GM18526 (cell line): ENCODE results near the gene TMCC1.

Experiments
- POLR2A ChIP-seq: IDR thresholded peaks from 3 replicates; pipeline ENCODE4 v1.6.1; 2011; ENCODE audit not compliant: insufficient read length; ENCODE audit errors: extremely low read depth

The TMCC1 gene

DNA sequence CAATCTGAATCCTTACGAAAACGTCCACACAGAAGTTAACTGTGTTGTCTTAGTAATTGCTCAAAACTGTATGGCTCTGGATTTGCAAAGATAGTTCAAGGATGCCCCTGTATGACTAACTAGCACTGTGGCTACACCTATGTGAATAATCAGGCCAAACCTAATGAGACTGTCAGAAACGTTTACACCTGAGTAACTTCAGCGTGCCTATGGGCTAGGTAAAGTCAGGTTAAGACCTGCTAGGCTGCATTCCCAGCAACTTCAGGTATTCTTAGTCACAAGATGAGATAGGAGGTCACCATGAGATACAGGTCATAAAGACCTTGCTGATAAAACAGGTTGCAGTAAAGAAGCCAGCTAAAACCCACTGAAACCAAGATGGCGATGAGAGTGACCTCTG lies 199.3 kb downstream of the TMCC1 start:
- no peak for TF ChIP-seq POLR2A

DNA sequence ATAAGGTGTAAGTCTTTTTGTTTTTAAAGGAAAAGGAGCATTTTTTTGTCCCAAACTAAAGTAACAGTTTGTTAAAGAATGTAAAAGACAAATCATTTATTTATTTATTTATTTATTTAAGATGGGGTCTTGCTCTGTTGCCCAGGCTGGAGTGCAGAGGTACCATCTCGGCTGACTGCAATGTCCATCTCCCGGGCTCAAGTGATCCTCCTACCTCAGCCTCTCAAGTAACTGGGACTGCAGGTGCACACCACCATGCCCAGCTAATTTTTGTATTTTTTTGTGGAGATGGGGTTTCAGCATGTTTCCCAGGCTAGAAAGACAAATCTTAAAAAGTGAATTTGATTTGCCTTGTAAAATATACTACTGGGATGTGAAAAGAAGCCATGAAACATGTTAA lies 200.8 kb downstream of the TMCC1 start:
- no peak for TF ChIP-seq POLR2A

DNA sequence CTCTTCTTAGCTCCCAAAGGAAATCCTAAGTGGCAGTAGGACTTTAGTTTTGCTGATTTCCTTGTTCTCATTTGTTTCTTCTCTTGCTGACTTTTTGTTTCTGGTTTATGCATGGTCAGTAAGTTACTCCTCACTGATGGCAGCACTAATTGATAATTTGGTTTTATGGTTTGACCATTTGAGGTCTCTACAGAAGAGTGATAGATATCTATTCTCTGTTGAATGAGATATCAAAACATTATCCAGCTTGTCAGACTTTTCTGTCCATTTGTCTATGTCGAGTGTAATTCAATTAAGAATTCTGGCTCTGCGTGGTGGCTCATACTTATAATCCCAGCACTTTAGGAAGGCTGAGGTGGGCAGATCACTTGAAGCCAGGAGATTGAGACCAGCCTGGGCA lies 202.5 kb downstream of the TMCC1 start:
- no peak for TF ChIP-seq POLR2A

GRCh38 chr3:129690406-129690805 lies 203.1 kb downstream of the TMCC1 start:
- no peak for TF ChIP-seq POLR2A

DNA sequence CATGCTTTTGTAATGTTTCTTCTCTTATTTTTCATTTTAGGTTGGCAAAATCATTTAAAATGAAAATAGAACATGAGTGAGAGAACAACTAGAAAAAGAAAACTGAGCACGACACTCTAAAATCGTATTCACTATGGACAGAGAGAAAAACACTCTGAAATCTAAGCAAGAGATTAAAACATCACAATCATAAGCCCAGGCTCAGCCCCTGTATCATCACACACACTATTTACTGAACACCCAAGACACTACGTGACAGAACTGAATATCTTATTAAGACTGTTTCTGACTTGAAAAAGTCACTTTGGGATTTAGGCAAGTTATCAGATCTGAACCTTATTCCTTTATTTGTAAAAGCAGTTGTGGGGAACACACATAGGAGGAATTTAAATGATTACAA lies 204.5 kb downstream of the TMCC1 start:
- no peak for TF ChIP-seq POLR2A

DNA sequence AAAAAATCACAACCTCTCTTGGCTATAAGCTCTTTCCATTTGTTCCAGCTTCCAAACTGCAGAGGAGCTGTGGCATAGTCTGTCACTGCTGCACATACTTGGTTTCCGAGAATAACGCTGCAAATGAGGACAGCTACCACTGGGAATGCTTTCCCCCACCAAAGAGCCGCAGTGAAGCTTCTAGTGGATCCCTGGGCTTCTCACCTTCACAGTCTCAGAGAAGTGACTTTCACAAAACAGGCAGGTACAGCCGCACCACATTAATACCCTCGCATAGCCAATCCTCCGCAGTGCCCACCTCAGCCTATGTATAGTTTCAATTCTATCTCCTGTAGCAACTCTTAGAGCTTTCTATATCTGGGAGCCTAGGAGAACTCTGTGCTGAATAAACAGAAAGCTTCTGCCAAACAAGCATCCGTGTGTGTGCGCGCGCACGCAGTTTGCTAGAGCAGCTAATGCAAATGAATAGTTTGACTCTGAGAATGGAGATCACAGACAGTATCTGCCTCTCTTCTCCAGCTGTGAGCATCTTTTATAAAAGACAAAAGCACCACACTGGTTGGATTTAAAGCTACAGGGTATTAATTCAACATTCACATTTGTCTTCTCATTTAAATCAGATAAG lies 205.1 kb downstream of the TMCC1 start:
- no peak for TF ChIP-seq POLR2A

DNA sequence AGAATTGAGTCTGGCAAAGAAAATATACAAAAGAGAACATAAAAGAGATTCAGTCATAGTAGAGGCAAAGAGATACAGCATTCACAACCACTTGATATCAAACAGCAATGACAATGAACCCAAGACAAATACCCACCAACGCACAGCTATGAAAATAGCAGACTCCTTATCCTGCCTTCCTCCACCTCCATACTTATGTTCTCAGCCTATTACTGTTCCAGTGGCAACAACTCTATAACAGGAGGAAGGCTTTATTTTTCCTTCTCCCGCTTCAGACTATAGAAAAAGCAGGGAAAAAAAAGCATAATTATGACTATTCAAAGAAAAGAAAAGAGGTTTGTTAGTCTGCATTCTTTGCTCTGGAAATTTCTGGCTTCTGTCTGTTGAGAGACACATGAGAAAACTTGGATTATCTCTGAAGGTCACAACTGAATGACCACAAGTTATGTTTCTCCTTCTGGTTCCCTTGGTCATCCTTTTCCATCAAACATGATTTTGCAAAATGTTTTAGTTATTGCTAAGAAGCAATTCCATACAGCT lies 205.9 kb downstream of the TMCC1 start:
- TF ChIP-seq POLR2A = no peak

DNA sequence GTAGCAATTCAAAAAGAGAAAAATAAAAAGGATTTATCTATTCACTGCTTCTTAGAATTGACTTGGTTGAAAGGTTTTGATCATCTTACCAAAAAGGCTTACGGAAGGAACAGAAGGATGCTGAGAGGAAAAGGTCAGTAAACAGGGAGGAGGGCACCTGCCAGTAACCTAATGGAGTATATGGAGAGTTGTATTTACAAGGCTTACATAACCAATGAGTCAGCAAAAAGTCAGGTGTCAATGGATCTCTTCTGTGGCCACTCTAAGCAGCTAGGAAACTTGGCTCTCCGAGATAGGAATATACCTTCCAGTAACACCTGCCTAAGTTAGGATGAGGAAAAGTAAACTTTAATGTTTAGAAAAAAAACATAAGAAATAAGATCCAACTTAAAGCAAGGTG lies 206.6 kb downstream of the TMCC1 start:
- TF ChIP-seq POLR2A = no peak

DNA sequence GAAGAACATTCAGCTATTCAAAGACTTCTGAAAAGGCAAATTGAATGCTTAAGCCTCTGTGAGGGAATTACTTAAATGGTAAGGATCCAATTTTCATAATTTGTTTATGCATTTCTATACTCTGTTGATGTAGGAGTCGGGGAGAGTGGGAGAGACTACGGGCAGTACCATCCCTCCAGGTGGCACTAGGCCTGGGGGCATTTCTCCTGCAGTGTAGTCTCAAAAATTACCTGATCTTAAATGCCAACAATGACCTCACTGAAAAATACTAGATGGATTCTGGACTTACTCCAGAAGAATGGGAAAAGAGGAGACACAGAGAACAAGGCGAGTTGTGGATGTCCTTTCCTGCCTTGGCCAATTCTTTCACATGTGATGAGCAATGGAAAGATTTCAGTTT lies 209.2 kb downstream of the TMCC1 start:
- TF ChIP-seq POLR2A = no peak

DNA sequence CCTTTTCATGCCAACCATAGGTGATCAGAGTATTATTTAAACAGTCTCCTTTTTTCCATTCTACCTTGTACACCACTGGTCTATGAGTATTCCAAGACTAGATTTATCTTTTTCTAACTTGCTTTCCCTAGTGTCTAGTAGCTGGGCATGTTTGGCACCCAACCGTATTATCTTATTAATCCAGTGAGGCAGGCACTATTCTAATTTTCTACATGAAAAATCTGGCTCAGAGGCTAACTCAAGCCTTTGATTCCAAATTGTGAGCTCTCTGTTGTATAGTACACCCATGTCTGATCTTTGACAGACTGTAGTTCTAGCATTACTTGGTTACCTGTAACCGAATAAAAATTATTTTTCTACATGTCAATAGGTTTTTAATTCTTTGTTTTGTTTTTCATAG lies 210.3 kb downstream of the TMCC1 start:
- TF ChIP-seq POLR2A = no peak

DNA sequence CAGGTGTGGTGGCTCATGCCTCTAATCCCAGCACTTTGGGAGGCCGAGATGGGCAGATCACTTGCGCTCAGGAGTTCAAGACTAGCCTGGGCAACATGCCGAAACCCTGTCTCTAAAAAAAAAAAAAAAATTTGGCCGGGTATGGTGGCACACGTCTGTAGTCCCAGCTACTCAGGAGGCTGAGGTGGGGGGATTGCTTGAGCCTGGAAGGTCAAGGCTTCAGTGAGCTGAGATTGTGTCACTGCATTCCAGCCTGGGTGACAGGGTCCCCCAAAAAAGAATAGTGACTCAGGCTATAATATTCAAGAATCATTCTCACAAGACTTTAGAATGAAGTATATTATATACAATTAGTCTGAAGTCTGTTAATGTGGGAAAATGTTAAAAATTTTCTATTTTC lies 216.5 kb downstream of the TMCC1 start:
- no peak for TF ChIP-seq POLR2A

GRCh38 chr3:129673897-129674797 lies 219.4 kb downstream of the TMCC1 start:
- TF ChIP-seq POLR2A = no peak

DNA sequence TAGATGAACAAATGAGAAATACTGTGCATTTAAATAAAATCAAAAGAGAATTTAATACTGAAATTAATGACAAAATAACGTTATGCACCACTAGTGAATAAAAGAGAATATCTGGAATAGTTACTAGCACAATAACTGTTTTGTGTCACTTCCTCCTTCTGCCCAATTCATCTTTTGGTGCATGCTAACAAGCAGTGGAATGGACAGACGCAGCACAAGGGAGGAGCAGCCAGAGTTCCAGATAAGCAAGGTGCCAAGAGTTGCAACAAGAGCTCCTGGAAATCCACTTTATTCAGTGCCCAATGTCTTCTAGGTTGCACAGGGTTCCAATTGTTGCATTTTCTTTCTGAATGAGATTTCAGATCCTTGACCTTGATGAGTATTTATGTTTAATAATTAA lies 220.5 kb downstream of the TMCC1 start:
- no peak for TF ChIP-seq POLR2A

DNA sequence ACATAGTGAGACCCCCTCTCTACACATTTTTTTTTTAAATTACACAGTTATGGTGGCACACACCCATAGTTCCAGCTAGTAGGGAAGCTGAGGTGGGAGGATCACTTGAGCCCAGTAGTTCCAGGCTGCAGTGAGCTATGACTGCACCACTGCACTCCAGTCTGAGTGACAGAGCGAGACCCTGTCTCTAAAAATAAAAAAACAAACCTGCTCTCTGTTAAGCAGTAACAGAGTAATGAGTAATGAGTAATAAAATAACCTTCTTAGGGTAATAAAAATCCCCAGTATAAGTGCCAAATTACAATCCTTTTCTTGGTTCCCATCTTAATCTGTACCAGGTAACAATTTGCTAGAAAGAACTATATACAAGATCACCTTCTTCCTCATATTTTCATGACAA lies 221.1 kb downstream of the TMCC1 start:
- TF ChIP-seq POLR2A = no peak

GRCh38 chr3:129665024-129665768 lies 228.3 kb downstream of the TMCC1 start:
- no peak for TF ChIP-seq POLR2A
